WERI-Rb-1 (cell line): ENCODE results near the gene RAB8A.

ENCODE experiments used
- DNase-seq: peaks from one replicate; pipeline ENCODE4 v3.0.0-alpha.2; 2020
- H3K27ac ChIP-seq: fragments of 250-450 bp; sonication (Bioruptor Pico); 2 replicates; pipeline ENCODE4 v1.5.1; 2020; ENCODE audit warnings: mild to moderate bottlenecking, moderate library complexity
- H3K27me3 ChIP-seq: fragments of 250-450 bp; sonication (Bioruptor Pico); 2 replicates; pipeline ENCODE4 v1.5.1; 2021; ENCODE audit warnings: mild to moderate bottlenecking, low read depth, moderate library complexity; ENCODE audit not compliant: insufficient read depth, severe bottlenecking
- H3K36me3 ChIP-seq: fragments of 250-450 bp; sonication (Bioruptor Pico); 2 replicates; pipeline ENCODE4 v1.5.1; 2020; ENCODE audit warnings: mild to moderate bottlenecking, moderate library complexity
- H3K4me3 ChIP-seq: 2 replicates; pipeline ENCODE4 v1.5.1; 2011; ENCODE audit warnings: low read depth, mild to moderate bottlenecking, control low read depth, low read length
- H3K9me3 ChIP-seq: fragments of 250-450 bp; sonication (Bioruptor Pico); 2 replicates; pipeline ENCODE4 v1.5.1; 2021; ENCODE audit warnings: mild to moderate bottlenecking, moderate library complexity; ENCODE audit not compliant: severe bottlenecking
- CTCF ChIP-seq: IDR thresholded peaks from 2 replicates; pipeline ENCODE4 v1.5.1; 2011; ENCODE audit warnings: low read depth, mild to moderate bottlenecking, control low read depth, inconsistent platforms, low read length

The RAB8A gene

GRCh38 chr19:16146112-16146511 lies 34.4 kb downstream of the RAB8A start:
- H3K4me3 ChIP-seq = no peak overlapping the region

GRCh38 chr19:16148443-16149229 lies 36.9 kb downstream of the RAB8A start:
- no peak overlapping the region for H3K27ac ChIP-seq
- TF ChIP-seq CTCF = no peak
- H3K36me3 ChIP-seq = no peaks in the 10 kb centered on the region
- H3K27me3 ChIP-seq = no peaks in the 10 kb centered on the region
- H3K9me3 ChIP-seq = no peaks in the 10 kb centered on the region
- no peak for DNase-seq
- no peak overlapping the region for H3K4me3 ChIP-seq

More at GRCh38 chr19:16146112-16146511, 34.4 kb downstream of the RAB8A start:
- Histone ChIP-seq H3K36me3 (no peaks in the 10 kb centered on the region), H3K27me3 (no peaks in the 10 kb centered on the region), H3K27ac (no peak overlapping the region), H3K9me3 (no peaks in the 10 kb centered on the region)
- DNase-seq = no peak
- TF ChIP-seq CTCF = no peak

- no peak overlapping the region for H3K27ac ChIP-seq
- H3K36me3 ChIP-seq = no peaks in the 10 kb centered on the region
- no peak for TF ChIP-seq CTCF
- no peak for DNase-seq
- H3K4me3 ChIP-seq = no peak overlapping the region
- no peaks in the 10 kb centered on the region for H3K27me3 ChIP-seq
- H3K9me3 ChIP-seq = no peaks in the 10 kb centered on the region
These were observed 42.1 kb downstream of the RAB8A start for GRCh38 chr19:16153582-16154336.

- no peak for DNase-seq
- Histone ChIP-seq H3K27ac (no peak overlapping the region), H3K36me3 (no peaks in the 10 kb centered on the region), H3K4me3 (no peak overlapping the region), H3K9me3 (no peaks in the 10 kb centered on the region), H3K27me3 (no peaks in the 10 kb centered on the region)
- TF ChIP-seq CTCF = no peak
These were observed 42.9 kb downstream of the RAB8A start for GRCh38 chr19:16154557-16154956.

- no peaks in the 10 kb centered on the region for H3K36me3 ChIP-seq
These were observed 43.4 kb downstream of the RAB8A start for GRCh38 chr19:16155128-16155527.

More at GRCh38 chr19:16155128-16155527, 43.4 kb downstream of the RAB8A start:
- no peaks in the 10 kb centered on the region for H3K9me3 ChIP-seq
- no peak for TF ChIP-seq CTCF
- H3K27ac ChIP-seq = no peak overlapping the region
- DNase-seq = no peak
- H3K4me3 ChIP-seq = no peak overlapping the region
- no peaks in the 10 kb centered on the region for H3K27me3 ChIP-seq
